SU-DHL-6 (cell line): ENCODE data around the gene SDK1.

ENCODE experiments used
- H2AFZ ChIP-seq: fragments of 200-600 bp; sonication (generic); 2 replicates; pipeline ENCODE4 v1.6.1; 2014; ENCODE audit warnings: low read depth, mild to moderate bottlenecking, moderate library complexity, mixed read lengths, antibody characterized with exemption, low read length; ENCODE audit not compliant: severe bottlenecking
- H3F3A ChIP-seq: fragments of 200-600 bp; shearing (Covaris generic); 2 replicates; pipeline ENCODE4 v1.6.0; 2016; ENCODE audit warnings: antibody characterized with exemption, mild to moderate bottlenecking; ENCODE audit not compliant: insufficient read depth
- H3K27ac ChIP-seq: fragments of 200-600 bp; sonication (generic); 2 replicates; pipeline ENCODE4 v1.5.1; 2016; ENCODE audit warnings: low read depth, mild to moderate bottlenecking, low read length, moderate library complexity, mixed read lengths
- H3K27me3 ChIP-seq: fragments of 200-600 bp; sonication (generic), shearing (Covaris generic); 2 replicates; pipeline ENCODE4 v1.6.0; 2014; ENCODE audit warnings: mild to moderate bottlenecking, low read length
- H3K36me3 ChIP-seq: fragments of 200-600 bp; sonication (generic); 2 replicates; pipeline ENCODE4 v1.6.1; 2014; ENCODE audit warnings: mild to moderate bottlenecking, low read length, mixed read lengths
- H3K4me2 ChIP-seq: fragments of 300-600, 200-600 bp; shearing (Covaris generic), sonication (generic); 2 replicates; pipeline ENCODE4 v1.6.0; 2014; ENCODE audit warnings: low read length, low read depth, mild to moderate bottlenecking; ENCODE audit not compliant: poor library complexity, severe bottlenecking
- H3K4me3 ChIP-seq: fragments of 200-600 bp; sonication (generic); 2 replicates; pipeline ENCODE4 v1.5.1; 2014; ENCODE audit warnings: antibody characterized with exemption, low read length, mild to moderate bottlenecking, mixed read lengths; ENCODE audit not compliant: insufficient read depth, poor library complexity, severe bottlenecking
- H3K79me2 ChIP-seq: fragments of 200-600 bp; sonication (generic); 2 replicates; pipeline ENCODE4 v1.6.1; 2014; ENCODE audit warnings: mild to moderate bottlenecking, low read length, moderate library complexity; ENCODE audit not compliant: insufficient read depth
- H3K9ac ChIP-seq: fragments of 200-600 bp; sonication (generic); 2 replicates; pipeline ENCODE4 v1.7.0; 2014; ENCODE audit warnings: mild to moderate bottlenecking, low read length
- H3K9me2 ChIP-seq: fragments of 200-600 bp; sonication (generic); replicated peaks from 2 replicates; pipeline ENCODE4 v1.6.1; 2014; ENCODE audit warnings: low read length; ENCODE audit not compliant: insufficient read depth
- H3K9me3 ChIP-seq: fragments of 200-600 bp; sonication (generic); 2 replicates; pipeline ENCODE4 v1.6.1; 2014; ENCODE audit warnings: low read length, mixed read lengths; ENCODE audit not compliant: insufficient read depth
- H4K20me1 ChIP-seq: fragments of 200-600 bp; sonication (generic); 2 replicates; pipeline ENCODE4 v1.6.1; 2014; ENCODE audit warnings: low read depth, mild to moderate bottlenecking, antibody characterized with exemption, low read length, moderate library complexity, mixed read lengths
- EZH2phosphoT487 ChIP-seq: fragments of 200-600 bp; sonication (generic), shearing (Covaris generic); conservative IDR thresholded peaks from 2 replicates; pipeline ENCODE4 v1.6.1; 2018; ENCODE audit warnings: mild to moderate bottlenecking, antibody characterized with exemption, low read length, moderate library complexity, mixed read lengths
- TF ChIP-seq, protein P1 (sequence below): fragments of 200-600 bp; sonication (generic); IDR thresholded peaks from one replicate; pipeline ENCODE4 v1.5.1; 2017; ENCODE audit warnings: antibody characterized with exemption, mild to moderate bottlenecking, low read length, moderate library complexity; ENCODE audit not compliant: insufficient read depth, poor library complexity, severe bottlenecking

Gene SDK1

DNA sequence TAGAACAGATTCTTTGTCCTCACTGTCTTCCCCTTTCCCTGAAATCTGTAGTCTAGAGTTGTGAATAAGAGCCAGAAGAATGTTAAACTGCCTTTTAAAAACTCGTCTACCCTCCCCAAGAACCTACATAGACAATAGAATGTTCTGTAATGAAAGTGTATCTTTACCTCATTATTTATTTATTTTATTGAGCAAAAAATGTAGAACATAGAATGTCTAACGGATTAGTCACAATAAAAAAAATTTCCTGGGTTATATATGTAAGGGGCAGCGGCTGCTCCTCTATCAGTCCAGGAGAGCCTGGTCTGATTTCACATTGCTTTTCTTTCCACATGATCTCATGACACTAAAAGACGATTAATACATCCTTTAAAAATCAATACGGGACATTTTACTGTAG, 135.7 kb downstream of the SDK1 start:
- Histone ChIP-seq H3K4me3 (no peak overlapping the region), H3K9ac (no peak overlapping the region)

DNA sequence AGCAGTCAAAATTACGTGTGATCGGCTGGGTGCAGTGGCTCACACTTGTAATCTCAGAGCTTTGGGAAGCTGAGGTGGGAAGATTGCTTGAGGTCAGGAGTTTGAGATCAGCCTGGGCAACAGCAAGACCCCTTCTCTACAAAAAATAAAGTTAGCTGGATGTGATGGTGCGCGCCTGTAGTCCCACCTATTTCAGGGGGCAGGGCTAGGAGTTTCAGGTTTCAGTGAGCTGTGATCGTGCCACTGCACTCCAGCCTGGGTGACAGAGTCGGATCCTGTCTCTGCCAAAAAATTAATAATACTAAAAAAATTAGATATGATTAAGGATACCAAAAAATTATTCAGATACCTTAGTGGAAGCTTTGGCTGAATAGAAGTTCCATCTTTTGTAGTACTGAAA, 136.4 kb downstream of the SDK1 start:
- H3K4me2 ChIP-seq: no peak overlapping the region
- TF ChIP-seq, protein P1, sequence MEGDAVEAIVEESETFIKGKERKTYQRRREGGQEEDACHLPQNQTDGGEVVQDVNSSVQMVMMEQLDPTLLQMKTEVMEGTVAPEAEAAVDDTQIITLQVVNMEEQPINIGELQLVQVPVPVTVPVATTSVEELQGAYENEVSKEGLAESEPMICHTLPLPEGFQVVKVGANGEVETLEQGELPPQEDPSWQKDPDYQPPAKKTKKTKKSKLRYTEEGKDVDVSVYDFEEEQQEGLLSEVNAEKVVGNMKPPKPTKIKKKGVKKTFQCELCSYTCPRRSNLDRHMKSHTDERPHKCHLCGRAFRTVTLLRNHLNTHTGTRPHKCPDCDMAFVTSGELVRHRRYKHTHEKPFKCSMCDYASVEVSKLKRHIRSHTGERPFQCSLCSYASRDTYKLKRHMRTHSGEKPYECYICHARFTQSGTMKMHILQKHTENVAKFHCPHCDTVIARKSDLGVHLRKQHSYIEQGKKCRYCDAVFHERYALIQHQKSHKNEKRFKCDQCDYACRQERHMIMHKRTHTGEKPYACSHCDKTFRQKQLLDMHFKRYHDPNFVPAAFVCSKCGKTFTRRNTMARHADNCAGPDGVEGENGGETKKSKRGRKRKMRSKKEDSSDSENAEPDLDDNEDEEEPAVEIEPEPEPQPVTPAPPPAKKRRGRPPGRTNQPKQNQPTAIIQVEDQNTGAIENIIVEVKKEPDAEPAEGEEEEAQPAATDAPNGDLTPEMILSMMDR: no peak
- TF ChIP-seq EZH2phosphoT487: no peak
- H3K4me3 ChIP-seq: no peak overlapping the region
- no peaks in the 10 kb centered on the region for H3F3A ChIP-seq
- H3K9me2 ChIP-seq: no peaks in the 10 kb centered on the region
- no peaks in the 10 kb centered on the region for H4K20me1 ChIP-seq
- H3K9ac ChIP-seq: no peak overlapping the region
- no peaks in the 10 kb centered on the region for H3K9me3 ChIP-seq
- H2AFZ ChIP-seq: no peak overlapping the region
- no peaks in the 10 kb centered on the region for H3K27me3 ChIP-seq
- no peaks in the 10 kb centered on the region for H3K36me3 ChIP-seq
- no peak overlapping the region for H3K27ac ChIP-seq
- H3K79me2 ChIP-seq: no peaks in the 10 kb centered on the region

More for the DNA sequence above, 135.7 kb downstream of the SDK1 start:
- H3K27me3 ChIP-seq: no peaks in the 10 kb centered on the region
- no peaks in the 10 kb centered on the region for H3K79me2 ChIP-seq
- no peaks in the 10 kb centered on the region for H3K9me2 ChIP-seq
- H2AFZ ChIP-seq: no peak overlapping the region
- no peaks in the 10 kb centered on the region for H3F3A ChIP-seq
- H3K27ac ChIP-seq: no peak overlapping the region
- H4K20me1 ChIP-seq: no peaks in the 10 kb centered on the region
- no peaks in the 10 kb centered on the region for H3K9me3 ChIP-seq
- no peaks in the 10 kb centered on the region for H3K36me3 ChIP-seq
- TF ChIP-seq, protein P1: no peak
- TF ChIP-seq EZH2phosphoT487: no peak
- no peak overlapping the region for H3K4me2 ChIP-seq

DNA sequence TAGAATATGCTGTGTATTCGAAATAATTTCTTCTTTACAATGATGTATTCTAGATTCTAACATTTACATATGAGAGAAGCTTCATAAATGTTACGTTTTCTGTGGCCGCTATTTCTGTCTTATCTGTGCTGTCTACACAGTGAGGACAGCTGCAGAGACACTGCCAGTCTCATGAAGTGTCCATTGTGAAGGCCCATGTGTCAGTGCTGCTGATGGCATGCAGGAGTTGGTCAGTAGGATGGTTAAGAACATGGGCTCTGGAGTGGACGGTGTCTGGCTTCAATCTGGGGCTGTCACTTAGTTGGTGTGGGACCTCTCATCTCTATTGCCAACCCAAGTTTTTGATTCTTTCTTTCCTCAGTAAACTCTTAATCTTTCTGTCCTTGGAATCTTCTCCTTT, 137.3 kb downstream of the SDK1 start:
- H3K4me3 ChIP-seq: no peak overlapping the region
- no peak overlapping the region for H3K4me2 ChIP-seq
- no peaks in the 10 kb centered on the region for H3K9me3 ChIP-seq
- no peaks in the 10 kb centered on the region for H4K20me1 ChIP-seq
- H3K9me2 ChIP-seq: no peaks in the 10 kb centered on the region
- no peak overlapping the region for H3K27ac ChIP-seq
- H3K36me3 ChIP-seq: no peaks in the 10 kb centered on the region
- H3K9ac ChIP-seq: no peak overlapping the region
- H2AFZ ChIP-seq: no peak overlapping the region
- no peaks in the 10 kb centered on the region for H3K79me2 ChIP-seq
- H3K27me3 ChIP-seq: no peaks in the 10 kb centered on the region
- no peak for TF ChIP-seq EZH2phosphoT487
- TF ChIP-seq, protein P1: no peak
- H3F3A ChIP-seq: no peaks in the 10 kb centered on the region
